NCI-H524 treated with DMSO at 0.1 percent for 48 hours (cell line): ENCODE measurements around the gene CPPED1.
"Not testable (repeated sequence)": the region's sequence is repeated elsewhere in the genome, so short reads cannot be mapped to it uniquely, and the experiment has no call there.

Experiments used
- DNase-seq: peaks from one replicate; lab custom pipeline; 2025; lab: John Stamatoyannopoulos, UW

CPPED1 gene

DNA sequence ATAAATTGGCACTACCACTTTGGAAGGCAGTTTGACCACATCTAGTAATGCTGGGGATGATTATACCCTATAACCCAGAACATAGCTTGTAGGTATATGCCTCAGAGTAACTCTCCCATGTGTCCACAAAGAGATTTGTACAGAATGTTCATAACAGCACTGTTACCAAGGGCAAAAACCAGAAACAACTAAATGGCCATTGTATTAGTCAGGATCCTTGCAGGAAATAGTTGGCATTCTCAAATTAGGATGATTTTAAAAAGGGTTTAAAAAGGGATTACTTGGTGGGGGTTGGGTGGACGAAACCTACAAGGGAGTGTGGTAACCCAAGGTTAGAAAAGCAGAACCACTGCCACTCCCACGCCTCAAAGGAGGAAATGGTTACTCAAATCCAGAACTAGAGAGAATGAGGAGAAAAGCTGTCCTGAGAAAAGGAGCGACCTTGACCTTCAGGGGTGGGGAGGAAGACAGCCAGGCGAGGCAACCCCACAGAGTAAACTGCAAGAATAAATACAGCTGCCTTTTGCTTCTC is 2.1 kb downstream of the CPPED1 start:
- DNase-seq = no peak

DNA sequence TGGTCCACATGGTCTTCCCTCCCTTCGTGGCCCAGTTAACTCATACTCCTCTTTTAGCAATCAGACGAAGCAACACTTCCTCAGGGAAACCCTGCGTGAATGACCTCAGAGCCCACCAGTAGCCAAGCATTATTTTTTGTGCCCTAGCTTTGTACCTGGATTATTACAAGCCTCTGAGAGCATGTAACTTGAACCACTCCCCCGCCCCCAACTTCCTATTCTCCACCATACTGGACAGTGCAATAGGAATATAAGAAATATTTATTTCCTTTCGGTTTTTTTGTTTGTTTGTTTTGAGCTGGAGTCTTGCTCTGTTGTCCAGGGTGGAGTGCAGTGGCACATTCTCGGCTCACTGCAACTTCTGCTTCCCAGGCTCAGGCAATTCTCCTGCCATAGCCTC is 2.9 kb downstream of the CPPED1 start:
- no peak for DNase-seq

GRCh38 chr16:12799996-12800395 is 3.7 kb downstream of the CPPED1 start:
- not testable (repeated sequence) for DNase-seq

GRCh38 chr16:12798846-12799245 is 4.8 kb downstream of the CPPED1 start:
- no peak for DNase-seq

GRCh38 chr16:12798171-12798570 is 5.5 kb downstream of the CPPED1 start:
- no peak for DNase-seq

DNA sequence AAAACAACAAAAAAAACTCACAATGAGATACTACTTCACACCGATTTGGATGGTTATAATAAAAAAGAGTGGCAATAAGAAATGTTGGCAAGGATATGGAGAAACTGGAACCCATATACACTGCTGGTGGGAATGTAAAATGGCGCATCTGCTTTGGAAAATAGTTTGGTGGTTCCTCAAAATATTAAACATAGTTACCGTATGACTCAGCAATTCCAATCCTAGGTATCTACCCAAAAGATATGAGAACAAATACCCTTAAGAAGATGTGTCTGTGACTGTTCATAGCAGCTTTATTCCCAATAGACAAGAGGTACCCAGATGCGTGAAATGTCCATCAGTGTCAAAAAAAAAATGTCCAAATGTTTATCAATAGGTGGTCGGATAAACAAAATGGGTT is 7.2 kb downstream of the CPPED1 start:
- DNase-seq = no peak

GRCh38 chr16:12794486-12795387 is 8.9 kb downstream of the CPPED1 start:
- DNase-seq = no peak

GRCh38 chr16:12793865-12794240 is 9.8 kb downstream of the CPPED1 start:
- no peak for DNase-seq

- no peak for DNase-seq
Observed at GRCh38 chr16:12793120-12793864, 10.4 kb downstream of the CPPED1 start.

GRCh38 chr16:12792528-12792927 is 11.2 kb downstream of the CPPED1 start:
- not testable (repeated sequence) for DNase-seq

DNA sequence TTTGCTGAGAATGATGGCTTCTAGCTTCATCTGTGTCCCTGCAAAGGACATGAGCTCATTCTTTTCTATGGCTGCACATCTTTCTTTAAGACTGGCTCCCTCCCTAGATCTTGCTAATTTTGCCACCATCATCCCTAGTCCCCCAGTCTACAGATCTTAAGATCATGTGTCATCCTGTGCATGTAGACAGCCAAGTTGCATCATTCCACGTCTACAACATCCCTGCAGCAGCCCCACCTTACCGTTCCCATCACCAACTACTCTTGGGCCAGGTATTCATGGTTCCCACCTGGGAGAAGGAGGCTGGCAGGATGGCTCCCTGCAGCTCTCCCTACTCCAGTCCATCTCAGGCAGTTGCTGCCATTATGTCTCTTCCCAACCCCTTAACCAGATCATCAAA is 12.3 kb downstream of the CPPED1 start:
- DNase-seq = no peak

DNA sequence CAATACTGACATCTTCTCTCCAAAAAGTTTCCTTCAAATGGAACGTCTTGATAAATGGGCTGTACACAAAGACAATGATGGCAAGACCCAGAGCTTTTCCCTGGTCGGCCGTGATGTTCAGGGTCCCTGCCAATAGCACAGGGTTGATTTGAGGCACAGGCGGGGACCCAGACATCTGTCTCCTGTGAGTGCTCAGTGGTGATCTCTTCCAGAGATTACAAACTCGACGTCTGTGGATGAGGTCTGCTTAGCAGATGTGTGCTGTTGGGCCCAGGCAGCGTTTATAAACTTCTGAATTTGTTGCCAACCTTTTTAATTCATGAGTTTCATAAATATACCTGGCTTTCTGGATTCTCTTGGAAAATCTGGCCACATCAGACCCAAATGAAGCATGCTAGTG is 14.9 kb downstream of the CPPED1 start:
- no peak for DNase-seq

- no peak for DNase-seq
Observed at GRCh38 chr16:12786081-12786480, 17.6 kb downstream of the CPPED1 start.

DNA sequence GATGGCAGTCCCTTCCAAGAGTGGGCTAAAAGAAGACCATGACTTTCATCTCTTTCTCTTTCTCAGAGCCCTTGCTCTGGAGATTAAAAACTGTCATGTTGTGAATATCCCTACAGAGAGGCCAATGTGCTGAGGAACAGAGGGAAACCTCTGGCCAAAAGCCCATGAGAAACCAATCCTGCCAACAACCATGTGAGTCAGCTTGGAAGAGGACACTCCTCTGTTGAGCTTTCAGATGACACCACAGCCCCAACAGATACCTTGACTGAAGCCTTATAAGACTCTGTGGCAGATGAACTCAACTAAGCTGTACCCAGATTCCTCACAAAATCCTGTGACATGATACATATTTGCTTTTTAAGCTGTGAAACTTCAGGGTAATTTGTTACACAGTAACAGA is 19.6 kb downstream of the CPPED1 start:
- no peak for DNase-seq

- no peak for DNase-seq
Observed at GRCh38 chr16:12781777-12782176, 21.9 kb downstream of the CPPED1 start.

DNA sequence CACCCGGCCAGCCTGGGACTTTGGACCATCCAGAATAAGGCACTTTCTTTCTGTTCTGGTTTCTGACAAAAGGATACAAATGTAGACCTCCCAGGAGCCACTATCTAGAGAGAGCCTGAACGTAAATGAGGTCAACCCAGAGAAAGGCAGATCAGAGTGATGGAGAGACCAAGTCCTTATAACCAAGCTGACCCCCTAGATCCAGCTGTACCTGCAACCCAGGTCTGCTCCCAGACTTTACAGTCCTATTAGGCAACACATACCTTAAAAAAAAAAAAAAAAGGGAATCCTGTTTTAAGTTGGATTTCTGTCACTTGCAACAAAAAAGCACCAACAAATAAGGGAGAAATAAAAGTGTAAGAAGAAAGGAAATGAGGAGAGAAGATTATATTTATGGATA is 23.2 kb downstream of the CPPED1 start:
- no peak for DNase-seq

- no peak for DNase-seq
Observed at GRCh38 chr16:12778726-12779125, 25.0 kb downstream of the CPPED1 start.

DNA sequence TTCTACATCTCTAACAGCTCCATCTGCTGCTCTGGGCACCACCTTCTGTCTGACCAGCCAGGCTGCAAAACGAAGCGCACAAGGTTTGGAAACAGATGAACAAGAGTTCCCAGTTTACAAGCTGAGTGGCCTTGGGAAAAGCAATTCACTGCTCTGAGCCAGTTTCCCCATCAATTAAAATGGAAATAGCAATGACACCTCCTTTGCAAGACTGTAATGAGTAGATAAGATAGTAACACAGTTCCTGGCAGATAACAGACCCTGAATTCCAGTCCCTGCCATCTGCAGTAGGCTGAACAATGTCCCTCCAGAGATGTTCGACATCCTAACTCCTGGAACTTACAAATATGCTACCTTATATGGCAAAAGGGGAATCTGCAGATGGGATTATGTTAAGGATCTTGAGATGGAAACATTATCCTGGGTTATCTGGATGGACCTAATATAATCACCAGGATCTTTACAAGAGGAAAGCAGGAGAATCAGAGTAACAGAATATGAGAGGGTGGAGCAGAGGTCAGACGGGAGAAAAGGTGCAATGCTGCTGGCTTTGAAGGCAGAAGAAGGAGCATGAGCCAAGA is 27.9 kb downstream of the CPPED1 start:
- DNase-seq = peak; percentile 1

GRCh38 chr16:12773221-12773620 is 30.5 kb downstream of the CPPED1 start:
- DNase-seq = no peak

DNA sequence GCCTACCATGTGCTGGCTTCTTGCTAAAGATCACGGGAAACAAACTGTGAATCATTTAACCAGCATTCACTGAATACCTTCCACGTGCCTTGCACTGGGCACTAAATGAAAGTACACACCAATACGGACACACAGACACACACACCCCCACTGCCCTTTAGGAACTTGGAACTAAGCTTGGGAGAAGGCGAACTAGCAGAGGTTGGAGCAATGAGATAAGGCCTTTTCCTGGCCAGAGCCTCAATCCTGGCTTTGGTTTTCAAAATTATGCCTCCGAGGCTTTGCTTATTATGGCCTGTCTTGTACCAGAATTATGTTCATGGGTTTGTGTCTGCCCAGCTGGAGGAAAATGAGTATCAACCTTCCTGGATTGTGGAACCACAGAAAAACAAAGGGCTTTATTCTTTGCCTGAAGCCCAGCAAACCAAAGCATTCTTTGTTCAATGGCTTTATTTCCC is 32.3 kb downstream of the CPPED1 start:
- no peak for DNase-seq

DNA sequence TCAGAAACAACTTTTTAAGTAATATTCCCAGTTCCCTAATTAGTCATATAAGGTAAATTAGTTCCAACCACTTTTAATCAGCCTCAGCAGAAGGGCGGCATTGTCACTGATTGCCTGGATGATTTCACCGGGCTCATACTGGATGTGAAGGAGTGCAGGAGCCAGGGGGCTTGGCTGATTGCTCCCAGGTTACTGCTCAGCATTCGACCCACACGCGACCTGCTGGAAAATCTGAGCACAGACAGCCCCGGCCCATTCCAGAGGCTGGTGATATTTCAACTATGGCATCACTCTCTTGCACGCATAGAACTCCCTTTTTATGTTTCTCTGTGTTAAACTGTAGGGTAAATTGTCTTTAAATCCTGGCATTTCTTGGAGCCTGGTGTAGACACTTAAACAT is 34.2 kb downstream of the CPPED1 start:
- DNase-seq = no peak

GRCh38 chr16:12767897-12768296 is 35.8 kb downstream of the CPPED1 start:
- no peak for DNase-seq

DNA sequence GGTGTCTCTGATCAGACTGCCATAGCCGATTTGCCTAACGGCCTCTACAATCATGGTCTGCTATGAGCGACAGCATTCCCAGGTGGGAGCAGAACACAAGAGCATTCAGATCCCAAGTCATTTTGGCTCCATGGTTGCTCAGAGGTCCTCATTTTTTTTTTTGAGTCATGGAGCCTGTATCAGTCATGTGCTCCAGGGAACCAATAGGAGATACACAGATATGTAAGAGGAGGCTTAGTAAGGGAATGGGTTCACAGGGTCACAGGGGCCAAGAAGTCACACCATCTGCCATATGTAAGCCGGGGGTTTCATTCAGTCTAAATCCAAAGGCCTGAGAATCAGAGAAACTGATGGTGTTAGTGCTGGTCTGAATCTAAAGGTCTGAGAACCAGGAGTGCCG is 36.8 kb downstream of the CPPED1 start:
- no peak for DNase-seq
